HG03378 (cell line): Measurements from ENCODE around the gene EXD2.
"Not testable (repeated sequence)": the region's sequence is repeated elsewhere in the genome, so short reads cannot be mapped to it uniquely, and the experiment has no call there.

Experiments used
- ATAC-seq: cut with Tn5 transposase; IDR thresholded peaks from one replicate; pipeline ENCODE4 v1.9.1; 2021; ENCODE audit warnings: mild to moderate bottlenecking, moderate library complexity; ENCODE audit not compliant: unreplicated experiment

The EXD2 gene

DNA sequence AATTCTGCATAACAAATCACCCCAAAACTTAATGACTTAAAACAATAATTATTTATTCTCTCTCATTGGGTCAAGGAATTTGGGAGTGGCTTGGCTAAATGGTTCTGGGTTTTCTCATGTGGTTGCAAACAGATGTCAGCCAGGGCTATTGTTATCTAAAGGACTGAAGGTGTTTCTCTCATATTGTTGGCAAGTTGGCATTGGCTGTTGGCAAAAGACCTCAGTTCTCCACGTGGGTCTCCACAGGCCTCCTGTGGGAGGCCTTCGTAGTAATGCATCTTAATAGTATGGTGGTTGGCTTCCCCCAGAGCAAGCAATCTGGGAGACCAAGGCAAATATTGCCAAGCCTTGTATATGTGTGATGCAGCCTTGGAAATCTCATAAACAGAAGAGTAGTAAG is 83.0 kb downstream of the EXD2 start:
- ATAC-seq = no peak

- no peak for ATAC-seq
Measured at GRCh38 chr14:69275331-69275730, 84.0 kb downstream of the EXD2 start.

DNA sequence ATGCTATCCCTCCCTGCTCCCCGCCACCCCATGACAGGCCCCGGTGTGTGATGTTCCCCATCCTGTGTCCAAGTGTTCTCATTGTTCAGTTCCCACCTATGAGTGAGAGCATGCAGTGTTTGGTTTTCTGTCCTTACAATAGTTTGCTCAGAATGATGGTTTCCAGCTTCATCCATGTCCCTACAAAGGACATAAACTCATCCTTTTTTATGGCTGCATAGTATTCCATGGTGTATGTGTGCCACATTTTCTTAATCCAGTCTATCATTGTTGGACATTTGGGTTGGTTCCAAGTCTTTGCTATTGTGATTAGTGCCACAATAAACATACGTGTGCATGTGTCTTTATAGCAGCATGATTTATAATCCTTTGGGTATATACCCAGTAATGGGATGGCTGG is 86.1 kb downstream of the EXD2 start:
- not testable (repeated sequence) for ATAC-seq

- no peak for ATAC-seq
Measured at GRCh38 chr14:69280746-69281291, 89.5 kb downstream of the EXD2 start.

- no peak for ATAC-seq
Measured at GRCh38 chr14:69281450-69282169, 90.3 kb downstream of the EXD2 start.

- ATAC-seq = no peak
Measured at GRCh38 chr14:69282448-69282847, 91.2 kb downstream of the EXD2 start.

DNA sequence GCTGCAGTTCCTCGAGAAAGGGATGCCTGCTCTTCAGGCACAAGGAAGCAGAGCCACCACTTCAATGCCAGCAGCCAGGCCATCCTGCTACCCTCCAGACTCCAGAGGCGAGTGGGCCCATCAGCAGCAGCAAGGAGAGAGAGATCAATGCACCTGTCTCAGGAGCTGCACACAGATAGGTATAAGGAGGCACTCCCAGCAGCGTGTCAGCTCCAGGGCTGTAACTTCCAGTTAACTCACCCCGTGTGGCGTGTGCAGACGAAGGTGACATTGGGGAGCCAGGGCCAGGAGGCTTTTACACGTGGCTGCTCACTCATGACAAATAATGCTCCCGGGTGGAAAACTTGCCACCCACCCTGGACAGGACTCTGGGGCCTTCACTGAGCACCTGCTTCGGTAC is 92.9 kb downstream of the EXD2 start:
- ATAC-seq = no peak

DNA sequence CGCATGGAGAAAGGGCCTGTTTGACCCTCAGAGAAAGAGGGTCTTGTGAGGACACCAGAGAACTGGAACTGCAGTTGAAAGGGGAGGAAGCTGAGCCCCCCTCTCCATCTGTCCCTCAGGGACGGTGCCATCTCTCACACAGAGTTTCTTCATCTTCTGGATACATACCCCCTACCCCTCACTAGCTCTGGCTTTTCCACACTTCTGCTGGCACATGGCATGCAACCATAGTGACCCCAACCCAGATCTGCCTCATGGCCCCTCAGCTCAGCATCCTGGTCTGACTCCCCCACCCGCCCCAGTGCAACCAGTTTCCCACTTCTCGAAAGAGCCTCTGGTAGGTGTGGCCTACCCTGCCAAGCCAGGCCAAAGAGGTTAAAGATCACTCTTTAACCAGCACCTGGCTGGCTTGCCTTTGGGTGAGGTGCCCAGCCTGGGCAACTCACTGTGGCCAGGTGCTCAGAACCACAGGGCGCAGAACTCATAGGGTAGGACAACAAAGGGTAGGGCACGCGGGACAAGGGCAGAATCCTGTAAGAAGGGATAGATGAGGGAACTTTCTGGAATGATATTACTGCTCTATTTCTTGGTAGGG is 94.5 kb downstream of the EXD2 start:
- no peak for ATAC-seq

DNA sequence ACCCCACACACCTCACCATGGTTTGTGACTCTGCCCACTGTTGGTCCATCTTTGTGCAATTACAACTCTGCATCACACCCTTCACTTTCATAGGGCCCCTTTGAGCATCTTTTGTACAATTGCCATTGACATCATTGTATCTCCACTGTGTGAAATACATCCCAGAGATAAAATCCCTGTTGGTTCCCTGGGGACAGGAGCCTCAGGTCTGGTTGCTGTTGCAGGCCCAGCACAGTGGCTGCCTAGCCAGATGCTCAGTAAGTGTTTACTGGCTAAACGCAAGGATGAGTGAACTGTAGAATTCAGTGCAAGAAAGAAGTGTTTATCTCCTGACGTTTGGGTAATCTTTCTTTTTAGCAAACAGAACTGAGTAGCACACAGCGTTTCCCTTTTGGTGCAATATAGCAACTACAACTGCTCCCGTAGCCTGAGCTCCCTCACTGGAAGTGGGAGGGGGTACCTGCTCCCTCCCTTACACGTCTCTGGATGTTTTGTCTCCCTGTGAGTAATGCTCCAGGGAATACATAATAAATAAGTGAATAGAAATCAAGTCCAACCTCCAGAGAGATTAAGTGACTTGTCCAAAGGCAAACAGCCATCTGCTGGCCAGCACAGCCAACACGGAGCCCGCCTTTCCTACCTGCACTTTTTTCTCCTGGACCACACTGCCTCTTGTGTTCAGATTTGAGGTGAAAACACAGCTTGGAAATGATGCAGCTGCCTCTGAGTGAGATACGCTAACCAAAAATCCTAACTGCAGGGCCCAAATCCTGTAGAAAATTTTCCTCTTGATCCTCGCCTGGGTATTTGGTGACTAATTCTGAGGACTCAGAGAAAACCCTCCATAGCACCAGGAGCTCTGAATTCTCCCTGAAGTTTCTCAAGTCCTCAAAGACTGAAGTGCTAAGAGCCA is 96.1 kb downstream of the EXD2 start:
- no peak for ATAC-seq

- ATAC-seq = no peak
Measured at GRCh38 chr14:69288011-69288771, 96.9 kb downstream of the EXD2 start.

DNA sequence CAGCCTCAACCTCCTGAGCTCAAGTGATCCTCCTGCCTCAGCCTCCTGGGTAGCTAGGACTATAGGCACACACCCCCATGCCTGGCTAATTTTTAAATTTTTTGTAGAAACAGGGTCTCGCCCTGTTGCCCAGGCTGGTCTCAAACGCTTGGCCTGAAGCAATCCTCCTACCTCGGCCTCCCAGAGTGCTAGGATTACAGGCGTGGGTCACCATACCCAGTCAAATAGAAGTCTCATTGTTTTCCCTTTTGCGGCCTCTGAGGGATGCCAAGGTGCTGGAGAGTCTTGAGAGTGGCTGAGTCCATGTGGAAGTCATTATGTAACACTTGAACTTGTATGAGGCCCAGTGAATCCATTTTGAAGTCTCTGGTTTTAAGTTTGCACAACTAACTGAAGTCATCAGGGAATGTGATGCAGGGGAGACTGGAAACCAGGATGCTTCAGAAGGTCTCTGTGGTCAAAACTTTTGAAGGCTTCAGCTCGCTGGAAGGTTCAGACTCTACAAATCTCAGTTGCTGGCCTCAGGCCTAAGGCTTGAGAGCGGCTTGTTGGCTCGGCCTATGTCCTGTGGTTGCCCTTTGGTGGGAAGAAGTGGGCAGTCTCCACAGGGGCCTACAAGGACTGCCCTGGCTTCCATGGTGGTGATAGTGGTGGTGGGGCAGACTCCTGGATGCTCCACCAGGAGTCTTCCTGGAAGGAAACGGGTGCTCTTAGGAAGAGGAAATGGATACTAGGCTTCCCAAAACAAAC is 97.8 kb downstream of the EXD2 start:
- no peak for ATAC-seq

GRCh38 chr14:69289811-69290520 is 98.7 kb downstream of the EXD2 start:
- ATAC-seq = no peak

- ATAC-seq = not testable (repeated sequence)
Measured at GRCh38 chr14:69290881-69291280, 99.6 kb downstream of the EXD2 start.

- no peak for ATAC-seq
Measured at GRCh38 chr14:69291396-69291795, 100.1 kb downstream of the EXD2 start.

DNA sequence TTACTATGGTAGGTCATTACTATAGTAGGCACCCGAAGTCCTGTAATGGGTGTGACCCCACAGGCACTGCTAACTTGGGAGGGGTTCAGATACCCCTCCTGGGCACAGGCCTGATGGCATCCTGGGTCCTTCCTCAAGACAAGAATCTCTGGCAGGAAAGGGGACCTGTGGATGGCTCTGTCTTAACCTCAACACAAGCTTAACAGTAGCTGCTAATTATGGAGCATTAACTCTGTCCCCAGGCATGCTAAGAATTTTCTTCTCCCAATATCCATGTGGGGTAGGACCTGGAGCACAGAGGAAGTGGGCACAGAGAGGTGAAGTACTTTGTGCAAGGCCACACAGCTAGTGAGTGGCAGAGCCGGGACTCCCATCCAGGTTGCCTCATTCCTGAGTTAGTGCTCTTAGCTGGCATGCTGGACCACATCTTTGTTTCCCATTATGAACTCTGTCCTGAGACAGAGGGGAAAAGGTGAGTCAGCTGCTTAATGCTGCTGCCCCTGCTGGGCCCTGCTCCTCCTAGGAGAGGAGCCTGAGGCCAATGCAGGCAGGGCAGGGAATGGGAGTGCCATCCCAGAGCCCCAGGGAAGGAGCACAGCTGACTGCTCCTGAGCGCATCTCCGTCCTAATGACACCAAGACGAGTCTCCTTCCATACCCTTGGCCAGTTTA is 100.7 kb downstream of the EXD2 start:
- no peak for ATAC-seq
